HepG2 (cell line): Measurements from ENCODE around the gene PIP5K1A. TPM values are rescaled to one million over a fixed set of nuclear protein-coding genes. Genes with fewer than 3 reads are reported as not detected.
A peak's percentile ranks its signal among the peaks of the same experiment; 100 is the strongest.

Experiments
- ASH2L ChIP-seq: fragments of 300-600, 200-600 bp; sonication (generic); IDR thresholded peaks from 2 replicates; pipeline ENCODE4 v1.7.0; 2017; ENCODE audit warnings: low read depth, mild to moderate bottlenecking, moderate library complexity, mixed read lengths, low read length; ENCODE audit not compliant: insufficient read length
- CREM ChIP-seq, 2 experiments: sonication (generic) in 1 of 2; formaldehyde crosslinking in 1 of 2; IDR thresholded peaks; 2 replicates each; pipeline versions ENCODE4 v1.4.0 to v1.6.1; 2016 to 2020; ENCODE audit warnings: antibody characterized with exemption in 1 of 2, mild to moderate bottlenecking in 1 of 2, missing genetic modification reagents in 1 of 2
- DZIP1 ChIP-seq: sonication (generic); formaldehyde crosslinking; IDR thresholded peaks from 2 replicates; pipeline ENCODE4 v1.5.0; 2020; ENCODE audit warnings: mild to moderate bottlenecking, missing genetic modification reagents
- KDM2A ChIP-seq: sonication (generic); formaldehyde crosslinking; IDR thresholded peaks from 2 replicates; pipeline ENCODE4 v1.4.0; 2020; ENCODE audit warnings: low read depth, missing genetic modification reagents, borderline replicate concordance
- KLF16 ChIP-seq, 2 experiments: sonication (generic) in 1 of 2; formaldehyde crosslinking in 1 of 2; IDR thresholded peaks; 2 replicates each; pipeline versions ENCODE4 v1.6.1 to v1.8.0; 2016 to 2023; ENCODE audit warnings: missing genetic modification reagents in 2 of 2, missing compliant biosample characterization in 1 of 2
- POLR2G ChIP-seq: fragments of 200-400 bp; formaldehyde crosslinking; IDR thresholded peaks from 2 replicates; pipeline ENCODE4 v1.6.1; 2018; ENCODE audit warnings: mild to moderate bottlenecking, low read depth, low read length, moderate library complexity
- ZBTB42 ChIP-seq: sonication (generic); formaldehyde crosslinking; IDR thresholded peaks from 2 replicates; pipeline ENCODE4 v1.5.0; 2020; ENCODE audit warnings: mild to moderate bottlenecking, missing genetic modification reagents
- ZNF205 ChIP-seq: IDR thresholded peaks from 2 replicates; pipeline ENCODE4 v1.6.1; 2018; ENCODE audit warnings: missing biosample characterization, missing genetic modification reagents
- ZNF234 ChIP-seq: sonication (generic); formaldehyde crosslinking; conservative IDR thresholded peaks from 2 replicates; pipeline ENCODE4 v1.5.1; 2020; ENCODE audit warnings: mild to moderate bottlenecking, missing genetic modification reagents
- ZNF777 ChIP-seq: sonication (generic); formaldehyde crosslinking; IDR thresholded peaks from 2 replicates; pipeline ENCODE4 v1.4.0; 2020; ENCODE audit warnings: missing genetic modification reagents
- polyA plus RNA-seq, 8 experiments: library from polyadenylated mRNA; depleted of rRNA in 3 of 8; stranded (reverse) in 7 of 8; unstranded in 1 of 8; fragments of >200 nt; fragmentation: Illumina TruSeq in 4 of 8; extraction: Trizol in 4 of 8; gene quantifications; 2 replicates each; pipeline versions ENCODE4 v1.2.1 to v1.2.3, GENCODE V29; 2011 to 2016; ENCODE audit warnings: low read depth in 4 of 8, missing spikeins in 1 of 8, mixed read lengths in 1 of 8; ENCODE audit not compliant: insufficient read depth in 1 of 8
- total RNA-seq, 5 experiments: library from RNA; depleted of rRNA; stranded (reverse); fragments of >200 nt; fragmentation: Illumina TruSeq; extraction: Trizol; gene quantifications; 2 replicates each; pipeline ENCODE4 v1.2.3, GENCODE V29; 2016; ENCODE audit warnings: low read depth in 1 of 5
- TF ChIP-seq, protein P1 (sequence below): sonication (generic); formaldehyde crosslinking; IDR thresholded peaks from 2 replicates; pipeline ENCODE4 v1.4.0; 2020; ENCODE audit warnings: missing genetic modification reagents

PIP5K1A gene
- total and polyA plus RNA-seq, 2 of the 13 experiments (the other 11 are each of a cell fraction or from before 2014, with no cell fraction given) = 45.3 to 65.1 TPM

DNA sequence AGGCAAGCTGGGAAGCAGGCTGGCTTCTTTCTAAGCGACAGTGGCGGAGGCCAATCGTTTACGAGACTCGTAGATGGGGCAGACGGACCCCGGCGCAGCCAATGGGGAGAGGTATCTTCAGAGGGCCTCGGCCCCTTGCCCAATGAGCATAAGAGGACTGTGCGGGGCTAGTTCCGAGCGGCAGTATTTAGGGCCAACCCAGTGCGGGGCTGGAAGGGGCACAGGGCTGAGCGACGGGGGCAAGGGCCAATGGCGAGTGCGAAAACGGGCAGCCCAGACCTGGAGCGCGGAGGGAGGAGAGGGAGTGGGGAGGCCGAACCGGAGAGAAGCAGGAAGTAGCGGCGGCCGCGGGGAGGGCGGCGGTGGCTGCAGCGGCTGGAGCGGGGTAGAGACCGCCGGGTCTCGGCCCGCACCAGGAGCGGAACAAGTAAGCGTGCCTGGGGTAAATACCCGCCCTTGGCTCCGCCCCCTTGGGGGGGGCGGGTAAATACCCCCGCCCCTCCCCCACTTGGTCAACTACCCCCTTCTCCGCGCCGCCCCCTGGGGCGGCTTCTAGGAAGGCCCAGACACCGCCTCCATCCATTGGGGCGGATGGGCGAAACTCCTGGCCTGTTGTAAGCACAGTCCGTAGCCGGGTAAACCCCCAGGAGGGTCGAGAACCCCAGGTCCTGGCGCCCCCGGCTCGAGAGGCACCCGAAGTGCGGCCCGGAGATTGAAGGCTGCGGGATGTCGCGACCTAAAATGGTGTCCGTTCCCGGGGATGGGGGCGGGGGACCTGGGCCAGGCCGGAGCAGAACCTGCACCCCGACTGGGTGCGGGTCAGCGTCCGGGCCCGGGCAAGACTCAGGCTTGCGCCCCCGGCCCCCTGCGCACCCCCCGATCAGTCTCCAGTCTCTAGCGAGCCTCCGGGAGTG, 83.9 kb downstream of the PIP5K1A start, which contains the start of gene ZNF687 (continued):
- TF ChIP-seq DZIP1 (0 out of 2 replicates have a peak, but pooled peaks have one; percentile 13), KDM2A (CRISPR knock-in tag) (peak; percentile 28; the same call in 1 of the 2 replicates), ZBTB42 (CRISPR knock-in tag) (0 out of 2 replicates have a peak, but pooled peaks have one; percentile 20), ASH2L (peak; percentile 7), ZNF777 (CRISPR knock-in tag) (0 out of 2 replicates have a peak, but pooled peaks have one; percentile 1), ZNF205 (CRISPR knock-in tag) (0 out of 2 replicates have a peak, but pooled peaks have one; percentile 10), CREM (IDR thresholded peaks at IDR 0.05) (peak; percentile 62), CREM (CRISPR knock-in tag; IDR thresholded peaks at IDR 0.05) (no peak), POLR2G (peak; percentile 73), KLF16 (CRISPR knock-in tag; IDR thresholded peaks at IDR 0.05) (peak in 1 of 2 experiments; percentile 10; a peak in 1 of 4 replicates), ZNF234 (no peak; the same call in 1 of the 2 replicates)
- TF ChIP-seq, protein P1, sequence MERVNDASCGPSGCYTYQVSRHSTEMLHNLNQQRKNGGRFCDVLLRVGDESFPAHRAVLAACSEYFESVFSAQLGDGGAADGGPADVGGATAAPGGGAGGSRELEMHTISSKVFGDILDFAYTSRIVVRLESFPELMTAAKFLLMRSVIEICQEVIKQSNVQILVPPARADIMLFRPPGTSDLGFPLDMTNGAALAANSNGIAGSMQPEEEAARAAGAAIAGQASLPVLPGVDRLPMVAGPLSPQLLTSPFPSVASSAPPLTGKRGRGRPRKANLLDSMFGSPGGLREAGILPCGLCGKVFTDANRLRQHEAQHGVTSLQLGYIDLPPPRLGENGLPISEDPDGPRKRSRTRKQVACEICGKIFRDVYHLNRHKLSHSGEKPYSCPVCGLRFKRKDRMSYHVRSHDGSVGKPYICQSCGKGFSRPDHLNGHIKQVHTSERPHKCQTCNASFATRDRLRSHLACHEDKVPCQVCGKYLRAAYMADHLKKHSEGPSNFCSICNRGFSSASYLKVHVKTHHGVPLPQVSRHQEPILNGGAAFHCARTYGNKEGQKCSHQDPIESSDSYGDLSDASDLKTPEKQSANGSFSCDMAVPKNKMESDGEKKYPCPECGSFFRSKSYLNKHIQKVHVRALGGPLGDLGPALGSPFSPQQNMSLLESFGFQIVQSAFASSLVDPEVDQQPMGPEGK (CRISPR knock-in tag) = peak; percentile 90
